Stimulated activated CD8-positive, alpha-beta memory T cell treated with anti-CD3 and anti-CD28 coated beads, Interleukin-2, amount 100 ng/mL, for 48 hours (primary cell): ENCODE results near the gene POU4F1.

ENCODE experiments used
- DNase-seq, 2 donors: peaks; one replicate each; pipeline ENCODE4 v3.0.0-alpha.2; 2020; ENCODE audit warnings: low read depth in 2 of 2

The POU4F1 gene

DNA sequence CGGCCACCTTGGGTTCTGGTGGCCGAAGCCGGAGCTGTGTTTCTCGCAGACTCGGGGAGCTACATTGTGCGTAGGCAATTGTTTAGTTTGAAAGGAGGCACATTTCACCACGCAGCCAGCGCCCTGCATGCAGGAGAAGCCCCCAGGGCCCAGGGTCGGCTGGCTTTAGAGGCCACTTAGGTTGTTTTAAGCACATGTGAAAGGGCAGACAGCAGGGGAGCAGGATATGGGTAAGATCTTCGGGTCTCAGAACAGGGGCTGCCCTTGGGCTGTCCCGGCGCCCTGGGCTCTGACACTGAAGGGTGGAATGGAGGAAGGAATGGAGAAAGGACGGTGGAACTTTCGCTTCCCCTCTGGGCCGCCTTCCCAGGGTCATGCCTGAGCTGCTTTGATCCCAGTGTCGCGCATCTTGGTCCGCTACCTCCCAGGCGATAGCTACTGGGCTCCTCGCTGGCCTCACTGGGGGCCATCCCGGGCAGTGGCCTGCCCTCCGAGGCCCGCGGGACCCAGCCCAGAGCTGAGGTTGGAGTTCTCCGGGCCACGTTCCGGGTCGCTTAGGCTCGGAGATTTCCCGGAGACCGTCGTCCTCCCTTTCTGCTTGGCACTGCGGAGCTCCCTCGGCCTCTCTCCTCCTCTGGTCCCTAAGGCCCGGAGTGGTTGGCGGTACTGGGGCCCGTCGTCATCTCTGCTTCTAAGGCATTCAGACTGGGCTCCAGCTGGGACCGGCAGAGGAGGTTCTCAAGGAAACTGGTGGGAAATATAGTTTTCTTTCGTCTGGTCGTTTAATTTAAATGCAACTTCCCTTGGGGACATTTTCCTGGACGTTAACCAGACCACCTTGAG is 4.3 kb upstream of the POU4F1 start:
- no peak for DNase-seq

GRCh38 chr13:78606471-78607408 is 3.4 kb upstream of the POU4F1 start:
- no peak for DNase-seq

DNA sequence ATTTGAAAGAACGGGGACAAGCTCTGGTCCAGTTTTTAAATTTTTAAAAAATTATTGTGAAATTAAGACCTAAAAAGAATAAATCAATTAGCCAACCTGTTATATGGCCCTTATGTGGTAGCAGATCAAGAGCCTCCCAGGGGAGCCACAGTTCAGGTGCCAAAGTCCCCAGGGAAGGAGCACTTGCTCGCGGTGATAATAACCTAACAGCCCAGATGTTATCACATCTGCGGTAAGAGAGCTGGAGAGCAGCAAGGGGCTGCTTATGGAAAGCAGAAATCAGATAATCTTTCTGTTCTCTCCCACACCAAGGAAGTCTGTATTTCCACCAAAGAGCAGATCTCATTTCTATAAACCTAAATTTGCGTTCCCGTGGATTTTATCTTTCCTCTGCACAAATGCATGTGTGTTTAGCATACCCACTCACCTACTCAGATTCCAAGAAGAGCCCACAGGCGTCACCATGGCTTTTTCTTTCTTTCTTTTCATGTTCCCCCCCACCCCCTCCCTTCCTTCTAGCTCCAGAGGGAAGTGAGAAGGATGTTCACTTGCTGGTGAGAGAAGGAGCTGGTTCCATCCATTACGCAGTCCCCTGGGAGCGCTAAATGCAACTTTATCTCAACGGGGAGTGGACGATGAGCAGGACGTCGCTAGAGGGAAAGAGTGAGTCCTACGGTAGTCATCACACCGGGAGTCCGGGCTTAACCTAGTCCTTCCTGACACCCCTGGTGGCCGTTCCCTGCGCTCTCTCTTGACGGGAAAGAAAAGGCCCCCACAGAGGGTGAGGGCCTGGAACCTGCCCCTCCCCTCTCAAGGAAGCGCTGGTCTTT is 1.6 kb upstream of the POU4F1 start:
- DNase-seq: no peak

- DNase-seq: no peak
These were observed 652 bp downstream of the POU4F1 start for GRCh38 chr13:78602561-78603239.

DNA sequence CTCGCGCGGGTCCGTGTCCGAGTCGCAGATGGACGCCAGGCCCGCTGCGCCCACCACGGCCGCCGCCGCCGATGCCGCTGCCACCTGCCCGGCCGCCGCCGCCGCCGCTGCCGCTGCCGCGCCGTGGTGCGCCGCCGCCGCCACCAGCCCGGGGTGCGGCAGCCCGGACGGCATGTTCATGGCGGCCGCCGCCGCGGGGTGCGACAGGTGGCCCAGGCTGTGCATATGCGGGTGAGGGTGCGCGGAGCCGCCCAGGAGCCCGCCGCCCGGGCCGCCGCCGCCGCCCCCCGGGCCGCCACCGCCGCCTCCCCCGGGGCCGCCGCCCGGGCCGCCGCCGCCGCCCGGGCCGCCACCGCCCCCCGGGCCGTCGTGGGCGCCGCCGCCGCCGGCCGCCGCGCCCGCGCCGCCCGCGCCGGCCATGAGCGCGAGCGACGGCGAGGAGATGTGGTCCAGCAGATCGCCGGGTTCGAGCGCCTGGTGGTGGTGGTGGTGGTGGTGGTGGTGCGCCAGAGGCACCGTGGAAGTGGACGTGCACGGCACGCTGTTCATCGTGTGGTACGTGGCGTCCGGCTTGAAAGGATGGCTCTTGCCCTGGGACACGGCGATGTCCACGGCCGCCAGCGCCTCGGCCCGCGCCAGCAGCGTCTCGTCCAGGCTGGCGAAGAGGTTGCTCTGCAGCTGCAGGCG is 1.3 kb downstream of the POU4F1 start:
- no peak for DNase-seq

GRCh38 chr13:78601124-78601873 is 2.1 kb downstream of the POU4F1 start:
- no peak for DNase-seq

DNA sequence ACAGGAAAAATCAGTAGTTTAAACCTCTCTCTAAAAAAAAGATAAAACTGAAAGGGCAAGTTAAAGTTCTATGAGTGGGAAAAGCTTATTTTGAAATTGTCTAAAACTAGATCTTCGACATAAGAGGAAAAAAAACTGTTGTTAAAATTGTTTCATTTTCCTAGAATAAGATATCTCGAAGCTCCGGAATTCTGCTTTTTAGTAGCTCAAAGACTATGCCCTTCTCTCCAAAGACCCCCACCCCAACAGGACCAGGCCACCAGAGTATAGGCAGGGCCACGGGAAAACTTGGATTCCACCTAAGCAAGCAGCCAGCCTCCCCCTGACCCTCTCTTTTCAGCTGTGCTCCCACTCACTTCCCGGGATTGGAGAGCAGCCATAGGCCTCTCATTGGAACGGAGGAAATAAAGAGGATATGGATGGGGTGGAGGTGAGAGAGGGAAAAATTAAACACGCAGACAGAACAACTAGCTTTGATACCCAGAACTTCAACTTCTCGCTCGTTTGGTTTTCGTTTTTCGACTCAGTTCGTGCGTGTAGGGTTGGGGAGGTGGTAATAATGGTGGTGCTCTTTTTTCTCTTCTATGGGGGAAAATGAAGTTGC is 3.0 kb downstream of the POU4F1 start:
- DNase-seq: no peak

- no peak for DNase-seq
These were observed 3.6 kb downstream of the POU4F1 start for GRCh38 chr13:78599645-78600279.

DNA sequence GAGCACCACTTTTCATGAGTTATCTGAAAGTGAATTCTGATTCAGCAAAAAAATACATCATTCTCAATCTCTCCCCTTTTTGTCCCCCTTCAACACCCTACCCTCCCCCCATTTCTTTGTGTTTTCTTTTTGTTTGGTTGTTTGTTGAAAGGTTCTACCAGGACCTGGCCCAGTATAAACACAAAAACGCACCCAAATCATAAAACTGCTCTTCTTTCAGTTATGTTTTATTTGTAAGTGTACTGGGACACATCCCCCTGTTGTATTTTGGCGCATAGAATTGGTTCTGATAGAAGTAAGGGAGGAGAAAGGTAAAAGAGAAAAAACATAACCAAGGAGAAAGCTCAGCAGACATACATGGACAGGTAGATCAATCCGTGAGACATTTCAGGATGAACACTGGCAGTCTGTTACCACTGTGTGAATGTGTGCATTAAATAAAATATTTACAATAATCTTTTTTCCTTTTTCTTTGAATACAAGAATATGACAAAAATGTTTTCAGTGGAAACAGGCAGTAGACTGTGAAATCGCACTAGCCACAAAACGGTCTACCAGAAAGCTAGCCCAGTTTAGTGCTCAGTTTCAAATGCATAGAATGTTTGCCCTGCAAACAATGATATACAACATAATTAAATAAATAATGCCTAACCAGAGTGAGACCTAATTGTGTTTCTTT is 4.2 kb downstream of the POU4F1 start:
- no peak for DNase-seq

GRCh38 chr13:78598116-78598781 is 5.1 kb downstream of the POU4F1 start:
- no peak for DNase-seq

DNA sequence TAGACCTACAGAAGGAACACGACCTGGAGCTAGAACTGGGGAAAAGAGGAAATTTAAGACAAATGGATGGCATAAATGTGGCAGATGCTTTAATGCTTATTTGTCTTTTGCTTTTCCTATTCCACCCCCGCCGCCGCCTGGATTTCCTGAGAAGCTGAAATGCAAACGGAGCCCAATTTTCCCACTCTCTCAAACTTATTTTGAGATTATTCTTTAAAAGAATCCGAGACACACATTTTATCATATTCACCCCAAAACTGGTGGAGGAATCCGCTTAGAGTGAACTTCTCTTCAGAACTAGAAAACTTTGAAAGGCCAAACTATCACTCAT is 5.8 kb downstream of the POU4F1 start:
- no peak for DNase-seq

DNA sequence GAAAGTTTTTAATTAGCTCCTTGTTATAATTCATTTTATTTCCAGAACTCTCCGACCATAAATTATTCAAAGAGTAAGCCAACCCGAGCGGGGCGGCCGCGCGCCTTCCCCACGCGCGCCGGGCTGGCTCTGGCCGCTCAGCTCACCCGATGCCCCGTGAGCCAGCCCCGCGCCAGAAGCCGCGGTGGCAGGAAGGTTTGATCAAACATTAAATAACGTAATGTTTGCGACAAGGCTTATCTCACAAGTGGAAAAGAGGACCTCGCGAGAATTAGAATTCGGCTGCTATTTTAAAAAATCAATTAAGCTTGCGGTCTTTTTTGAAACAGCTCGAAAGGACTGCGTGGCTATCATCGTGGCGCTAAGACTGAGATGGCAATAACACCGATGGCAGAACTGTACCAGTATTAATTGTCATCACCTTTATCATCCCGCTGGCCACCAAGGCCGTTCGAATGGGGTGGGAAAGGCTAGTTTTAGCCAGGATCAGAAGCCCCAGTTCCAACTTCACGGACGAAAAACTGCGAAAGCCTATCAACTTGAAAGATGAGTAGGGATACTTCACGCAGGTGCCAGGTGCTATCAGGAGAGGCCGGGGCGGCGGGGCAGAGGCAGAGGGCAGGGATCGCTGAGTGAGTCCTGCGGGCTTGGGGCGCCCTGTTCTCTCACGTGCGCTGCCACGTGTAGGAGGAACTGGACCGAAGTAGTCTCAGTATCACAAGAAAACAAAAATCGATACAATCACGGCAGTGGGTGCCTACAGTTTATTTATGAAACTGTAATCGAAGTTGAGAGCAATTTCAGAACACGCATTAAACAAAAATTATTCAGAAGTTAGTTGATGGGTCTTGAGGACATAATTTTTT is 6.4 kb downstream of the POU4F1 start:
- DNase-seq: no peak

DNA sequence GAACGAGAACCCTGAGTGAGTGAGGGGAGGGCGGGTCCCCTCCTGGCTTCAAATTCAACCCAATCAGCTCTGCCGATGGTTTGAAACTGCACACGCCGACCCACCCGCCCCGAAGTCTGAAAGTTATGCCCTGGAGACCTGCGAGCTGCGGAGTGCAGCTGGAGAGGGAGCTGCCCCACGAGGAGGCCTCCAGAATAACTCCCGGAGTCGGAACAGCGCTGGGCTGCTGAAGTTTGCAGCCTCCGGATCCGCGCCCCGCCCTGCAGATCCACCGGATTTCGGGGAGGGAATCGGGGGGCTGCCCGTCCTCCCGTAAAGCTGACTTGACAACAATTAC is 7.0 kb downstream of the POU4F1 start:
- no peak for DNase-seq

GRCh38 chr13:78595495-78596398 is 7.6 kb downstream of the POU4F1 start:
- no peak for DNase-seq

- DNase-seq: no peak
These were observed 8.8 kb downstream of the POU4F1 start for GRCh38 chr13:78594456-78594975.
